Erythroblast (primary cell): ENCODE results near the gene TPSG1.

Source experiments
- GATA1 ChIP-seq: IDR thresholded peaks from 2 replicates; pipeline ENCODE4 v1.6.1; 2011; ENCODE audit warnings: low read depth, mild to moderate bottlenecking, control low read depth, low read length, moderate library complexity
- POLR2A ChIP-seq: IDR thresholded peaks from 2 replicates; pipeline ENCODE4 v1.6.1; 2011; ENCODE audit warnings: mild to moderate bottlenecking, low read length

DNA sequence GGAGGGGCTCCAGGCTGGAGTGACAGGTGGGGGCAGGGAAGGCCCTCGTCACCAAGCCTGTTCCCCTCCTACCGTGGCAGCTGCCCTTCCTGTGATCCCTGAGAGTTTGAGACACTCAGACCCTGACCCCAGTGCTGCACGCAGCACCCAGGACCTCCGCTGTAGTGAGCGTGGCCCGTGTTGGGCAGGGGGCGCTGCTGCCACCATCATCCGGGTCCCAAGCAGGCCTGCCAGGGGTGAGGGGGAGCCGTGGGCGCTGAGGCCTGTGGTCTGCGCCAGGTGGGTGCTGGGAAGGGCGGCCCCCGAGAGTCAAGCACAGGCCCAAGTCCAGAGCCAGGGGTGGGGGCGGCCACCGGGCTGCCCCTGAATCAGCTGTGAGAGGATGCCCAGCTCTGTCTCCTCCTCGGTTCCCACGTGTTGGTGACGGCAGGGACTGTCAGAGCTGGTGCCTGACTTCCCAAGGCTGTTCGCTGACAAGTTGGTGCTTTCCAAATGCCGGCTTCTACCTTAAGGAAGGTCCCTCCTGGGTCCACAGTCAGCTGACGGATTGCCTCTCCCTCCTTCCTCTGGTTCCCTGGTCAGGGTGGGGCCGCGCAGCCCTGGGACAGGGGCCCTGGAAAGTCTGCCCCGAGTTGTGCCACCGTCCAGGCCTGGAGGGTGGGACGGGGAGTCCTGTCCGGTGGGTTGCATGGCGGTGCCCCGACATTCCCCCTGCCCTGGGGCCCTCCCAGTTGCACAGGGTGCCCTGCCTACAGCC is 31.1 kb downstream of the TPSG1 start:
- TF ChIP-seq POLR2A (peak; percentile 37), GATA1 (no peak)
